SK-N-SH (cell line): Measurements from ENCODE around the gene PMM2. TPM values are rescaled to one million over a fixed set of nuclear protein-coding genes. Genes with fewer than 3 reads are reported as not detected.
"Not testable (repeated sequence)": the region's sequence is repeated elsewhere in the genome, so short reads cannot be mapped to it uniquely, and the experiment has no call there.

Source experiments
- CTCF ChIA-PET: fragments of 300-600, 350-600 bp; formaldehyde crosslinking; extraction: SDS; loops from one replicate; lab custom pipeline; 2021; lab: Yijun Ruan, JAX
- POLR2A ChIA-PET: fragments of 350-600 bp; sonication (Branson Sonifier 250); formaldehyde crosslinking; extraction: SDS; loops from one replicate; lab custom pipeline; 2020; ENCODE audit warnings: antibody characterized with exemption, inconsistent platforms; lab: Yijun Ruan, JAX
- DNase-seq: peaks from one replicate; pipeline ENCODE4 v3.0.0; 2012
- H2AFZ ChIP-seq: fragments of 200-600 bp; sonication (generic); 2 replicates; pipeline ENCODE4 v1.8.1; 2016; ENCODE audit warnings: antibody characterized with exemption, mild to moderate bottlenecking, low read depth
- H3F3A ChIP-seq: fragments of 200-600 bp; sonication (generic); replicated peaks from 2 replicates; pipeline ENCODE3; 2016; ENCODE audit warnings: antibody characterized with exemption, mild to moderate bottlenecking; ENCODE audit not compliant: insufficient read depth
- H3K27ac ChIP-seq, 2 experiments: fragments of 200-500 bp in 1 of 2; fragments of 200-600 bp in 1 of 2; sonication (Bioruptor generic) in 1 of 2; sonication (generic), shearing (Covaris generic) in 1 of 2; 2 replicates each; pipeline versions ENCODE4 v1.5.1 to v1.6.1; 2014 to 2016; ENCODE audit warnings: low read depth in 2 of 2, inconsistent platforms in 1 of 2, low read length in 1 of 2, mild to moderate bottlenecking in 1 of 2, mixed read lengths in 1 of 2
- H3K27me3 ChIP-seq: fragments of 200-600 bp; sonication (generic), shearing (Covaris generic); 2 replicates; pipeline ENCODE4 v1.6.1; 2016; ENCODE audit warnings: mixed run types; ENCODE audit not compliant: insufficient read depth
- H3K36me3 ChIP-seq, 2 experiments: fragments of 200-500 bp in 1 of 2; fragments of 200-600 bp in 1 of 2; sonication (Bioruptor generic) in 1 of 2; sonication (generic) in 1 of 2; replicated peaks in 1 of 2; 2 replicates each; pipeline versions ENCODE3 to v1.5.1; 2014 to 2016; ENCODE audit warnings: low read length in 1 of 2, mild to moderate bottlenecking in 1 of 2; ENCODE audit not compliant: insufficient read depth in 2 of 2, control insufficient read depth in 1 of 2
- H3K4me1 ChIP-seq, 2 experiments: fragments of 200-500 bp in 1 of 2; fragments of 200-600 bp in 1 of 2; sonication (Bioruptor generic) in 1 of 2; sonication (generic), shearing (Covaris generic) in 1 of 2; 2 replicates each; pipeline versions ENCODE4 v1.5.1 to v1.6.1; 2014 to 2016; ENCODE audit warnings: low read depth in 1 of 2, low read length in 1 of 2, mixed run types in 1 of 2; ENCODE audit not compliant: insufficient read depth in 2 of 2, control insufficient read depth in 1 of 2
- H3K4me2 ChIP-seq: fragments of 200-600 bp; sonication (generic), shearing (Covaris generic); 2 replicates; pipeline ENCODE4 v1.6.1; 2017; ENCODE audit warnings: mixed run types
- H3K4me3 ChIP-seq, 2 experiments: fragments of 200-500 bp in 1 of 2; fragments of 200-600 bp in 1 of 2; sonication (Bioruptor generic) in 1 of 2; sonication (generic), shearing (Covaris generic) in 1 of 2; 2 replicates each; pipeline versions ENCODE4 v1.5.1 to v1.8.1; 2014 to 2016; ENCODE audit warnings: low read depth in 2 of 2, inconsistent platforms in 1 of 2, low read length in 1 of 2, mild to moderate bottlenecking in 1 of 2, mixed read lengths in 1 of 2, moderate library complexity in 1 of 2
- H3K79me2 ChIP-seq: fragments of 200-600 bp; sonication (generic); 2 replicates; pipeline ENCODE4 v1.8.1; 2017; ENCODE audit warnings: mild to moderate bottlenecking; ENCODE audit not compliant: insufficient read depth
- H3K9ac ChIP-seq: fragments of 200-600 bp; sonication (generic); 2 replicates; pipeline ENCODE4 v1.6.1; 2017; ENCODE audit warnings: mixed run types
- H3K9me2 ChIP-seq: fragments of 200-600 bp; sonication (generic); 2 replicates; pipeline ENCODE4 v1.6.1; 2017; ENCODE audit warnings: mixed run types
- H3K9me3 ChIP-seq: fragments of 200-600 bp; sonication (generic); 2 replicates; pipeline ENCODE4 v1.6.1; 2017; ENCODE audit warnings: mixed run types, mild to moderate bottlenecking, moderate library complexity
- H4K20me1 ChIP-seq: fragments of 200-600 bp; sonication (generic); 2 replicates; pipeline ENCODE4 v1.6.1; 2017; ENCODE audit warnings: mild to moderate bottlenecking, mixed run types; ENCODE audit not compliant: insufficient read depth
- CTCF ChIP-seq: fragments of 200-600 bp; sonication (generic); IDR thresholded peaks from 2 replicates; pipeline ENCODE4 v1.6.1; 2017; ENCODE audit warnings: antibody characterized with exemption, mild to moderate bottlenecking, moderate library complexity
- EZH2phosphoT487 ChIP-seq: fragments of 200-600 bp; sonication (generic); IDR thresholded peaks from 2 replicates; pipeline ENCODE4 v1.6.1; 2017; ENCODE audit warnings: low read depth, mixed run types, mild to moderate bottlenecking, antibody characterized with exemption, moderate library complexity, borderline replicate concordance
- FOSL2 ChIP-seq: IDR thresholded peaks from 2 replicates; pipeline ENCODE4 v1.4.0; 2012; ENCODE audit warnings: low read depth, mild to moderate bottlenecking, moderate library complexity, borderline replicate concordance
- IRF3 ChIP-seq: fragments of 150-350 bp; IDR thresholded peaks from 2 replicates; pipeline ENCODE4 v1.6.1; 2016; ENCODE audit warnings: mild to moderate bottlenecking, low read depth, low read length
- JUND ChIP-seq: IDR thresholded peaks from 2 replicates; pipeline ENCODE4 v1.4.0; 2012
- MEF2A ChIP-seq: IDR thresholded peaks from 2 replicates; pipeline ENCODE4 v1.4.0; 2012; ENCODE audit warnings: low read depth, borderline replicate concordance
- NRF1 ChIP-seq: IDR thresholded peaks from 2 replicates; pipeline ENCODE4 v1.6.1; 2012; ENCODE audit warnings: low read depth, mild to moderate bottlenecking, low read length
- RAD21 ChIP-seq: IDR thresholded peaks from 2 replicates; pipeline ENCODE4 v1.6.1; 2012; ENCODE audit warnings: mild to moderate bottlenecking, low read length
- RCOR1 ChIP-seq: fragments of 150-350 bp; IDR thresholded peaks from 2 replicates; pipeline ENCODE4 v1.6.1; 2017; ENCODE audit warnings: antibody characterized with exemption, low read length
- RFX5 ChIP-seq: IDR thresholded peaks from 2 replicates; pipeline ENCODE4 v1.6.1; 2012; ENCODE audit warnings: mild to moderate bottlenecking, improper control_type of control experiment, low read length
- TAF1 ChIP-seq: IDR thresholded peaks from 2 replicates; pipeline ENCODE4 v1.6.1; 2012; ENCODE audit warnings: low read depth, mild to moderate bottlenecking, low read length, moderate library complexity, borderline replicate concordance
- USF1 ChIP-seq: IDR thresholded peaks from 2 replicates; pipeline ENCODE4 v1.4.0; 2012; ENCODE audit warnings: low read depth, borderline replicate concordance
- USF2 ChIP-seq: fragments of 150-350 bp; IDR thresholded peaks from 2 replicates; pipeline ENCODE4 v1.6.1; 2017; ENCODE audit warnings: antibody characterized with exemption, low read length, low read depth, borderline replicate concordance
- WGBS: methylation state at CpG from one replicate; pipeline ENCODE4 v1.1.6; 2017; ENCODE audit warnings: low lambda C conversion rate; 5-methylcytosine and 5-hydroxymethylcytosine counted together
- polyA plus RNA-seq, 3 experiments: library from polyadenylated mRNA; depleted of rRNA; stranded (reverse); fragments of >200 nt; gene quantifications; 2 replicates each; pipeline ENCODE4 v1.2.3, GENCODE V29; 2012

Gene PMM2
- polyA plus RNA-seq, 1 of the 3 experiments (the other 2 are of a cell fraction), result 24.3 TPM

GRCh38 chr16:8869212-8869987 is 71.8 kb downstream of the PMM2 start:
- Histone ChIP-seq H3K4me3 (peak overlapping the region; percentile 42 to 65), H3K9ac (peak overlapping the region; percentile 51; the same call in 1 of the 2 replicates), H3K27me3 (no peaks in the 10 kb centered on the region), H3K4me1 (peaks cover 23 to 26% of the 10 kb centered on the region in 2 experiments; a peak in 2 of 4 replicates), H2AFZ (peak overlapping the region; percentile 86; the same call in 1 of the 2 replicates), H3K4me2 (peak overlapping the region; percentile 60; the same call in 1 of the 2 replicates), H3K36me3 (no peaks in the 10 kb centered on the region), H4K20me1 (peaks cover 21% of the 10 kb centered on the region), H3K79me2 (peaks cover 38% of the 10 kb centered on the region), H3K9me3 (no peaks in the 10 kb centered on the region), H3F3A (peaks cover 4% of the 10 kb centered on the region), H3K9me2 (no peaks in the 10 kb centered on the region), H3K27ac (peak overlapping the region in 1 of 2 experiments; percentile 50; a peak in 2 of 4 replicates)
- TF ChIP-seq CTCF, result 0 out of 2 replicates have a peak, but pooled peaks have one; percentile 9
- TF ChIP-seq IRF3, result no peak
- ChIA-PET CTCF (interaction anchor here (0.8 to 4.8 kb wide), 16 partner anchors 10 to 301 kb away, joined by 3 to 50 read pairs (median 4); partner anchors contain the start of genes PMM2 and TMEM186), POLR2A (interaction anchor here (0.8 to 1.8 kb wide), 12 partner anchors 10 to 222 kb away, joined by 3 to 10 read pairs (median 4); partner anchors contain the start of genes HAPSTR1, PMM2 and TMEM186)
- 38% methylated on average over 25 of the region's 37 CpGs for WGBS
- peak; percentile 78 for DNase-seq

GRCh38 chr16:8869988-8870241 is 72.3 kb downstream of the PMM2 start:
- H3K4me3 ChIP-seq, H3F3A ChIP-seq, H3K9me3 ChIP-seq, H2AFZ ChIP-seq, H3K36me3 ChIP-seq, H3K27me3 ChIP-seq, H3K9ac ChIP-seq, POLR2A ChIA-PET, DNase-seq, H3K9me2 ChIP-seq, H3K27ac ChIP-seq: not testable (repeated sequence)
- CTCF ChIA-PET, result interaction anchor here (1.0 to 4.8 kb wide), 9 partner anchors 10 to 302 kb away, joined by 3 to 50 read pairs (median 4); no protein-coding TSS in a partner anchor
- peaks cover 33% of the 10 kb centered on the region for H3K79me2 ChIP-seq
- 0 out of 2 replicates have a peak overlapping the region, but pooled peaks have one; percentile 60 for H3K4me2 ChIP-seq
- 99% methylated on average over 10 of the region's 10 CpGs for WGBS
- peaks cover 18 to 22% of the 10 kb centered on the region in 2 experiments; a peak in 2 of 4 replicates for H3K4me1 ChIP-seq
- peaks cover 16% of the 10 kb centered on the region for H4K20me1 ChIP-seq

- Histone ChIP-seq H3K9me2 (no peaks in the 10 kb centered on the region), H3K9me3 (no peaks in the 10 kb centered on the region), H3K36me3 (no peaks in the 10 kb centered on the region), H3K79me2 (peaks cover 12% of the 10 kb centered on the region), H3F3A (peaks cover 4% of the 10 kb centered on the region), H3K9ac (no peak overlapping the region), H3K4me3 (no peak overlapping the region), H2AFZ (no peak overlapping the region), H3K4me1 (peaks cover 5 to 8% of the 10 kb centered on the region in 2 experiments; a peak in 2 of 4 replicates), H3K27me3 (no peaks in the 10 kb centered on the region), H3K27ac (no peak overlapping the region), H4K20me1 (no peaks in the 10 kb centered on the region), H3K4me2 (no peak overlapping the region)
- ChIA-PET POLR2A (no interaction called here), CTCF (interaction anchor here (1.6 kb wide), 1 partner anchor 74 kb away, joined by 3 read pairs; the partner anchor contains the start of genes PMM2 and TMEM186)
- 89% methylated on average over 5 of the region's 5 CpGs for WGBS
- TF ChIP-seq USF1 (no peak), NRF1 (no peak), MEF2A (no peak), FOSL2 (no peak), RFX5 (no peak), EZH2phosphoT487 (no peak), RAD21 (no peak), USF2 (no peak), JUND (no peak), RCOR1 (no peak), TAF1 (no peak)
- DNase-seq, result no peak
Measured at GRCh38 chr16:8872071-8872470, 74.4 kb downstream of the PMM2 start.
